HG03196 (cell line): ENCODE measurements around the gene CPN1.
"Not testable (repeated sequence)": the region's sequence is repeated elsewhere in the genome, so short reads cannot be mapped to it uniquely, and the experiment has no call there.

Source experiments
- ATAC-seq: cut with Tn5 transposase; IDR thresholded peaks from one replicate; pipeline ENCODE4 v1.9.1; 2021; ENCODE audit not compliant: unreplicated experiment

Gene CPN1

GRCh38 chr10:100081075-100082001, at the start of gene CPN1:
Gene CPN1 (minus strand): TSS chr10:100081869. CDS start chr10:100081625, 244 bp downstream.
- ATAC-seq = no peak

- ATAC-seq = no peak
Measured at GRCh38 chr10:100130831-100131230, 49.2 kb upstream of the CPN1 start.

GRCh38 chr10:100129424-100129823, 47.8 kb upstream of the CPN1 start:
- ATAC-seq = no peak

- ATAC-seq = no peak
Measured at GRCh38 chr10:100128951-100129350, 47.3 kb upstream of the CPN1 start.

GRCh38 chr10:100125335-100125734, 43.7 kb upstream of the CPN1 start:
- not testable (repeated sequence) for ATAC-seq

GRCh38 chr10:100124097-100124496, 42.4 kb upstream of the CPN1 start:
- no peak for ATAC-seq

GRCh38 chr10:100122780-100123179, 41.1 kb upstream of the CPN1 start:
- ATAC-seq = no peak

- no peak for ATAC-seq
Measured at GRCh38 chr10:100120550-100120949, 38.9 kb upstream of the CPN1 start.

- no peak for ATAC-seq
Measured at GRCh38 chr10:100119726-100120125, 38.1 kb upstream of the CPN1 start.

- ATAC-seq = no peak
Measured at GRCh38 chr10:100114976-100115770, 33.5 kb upstream of the CPN1 start.

- no peak for ATAC-seq
Measured at GRCh38 chr10:100114460-100114859, 32.8 kb upstream of the CPN1 start.

- no peak for ATAC-seq
Measured at GRCh38 chr10:100109670-100110069, 28.0 kb upstream of the CPN1 start.

GRCh38 chr10:100106865-100107264, 25.2 kb upstream of the CPN1 start:
- no peak for ATAC-seq

GRCh38 chr10:100104300-100104699, 22.6 kb upstream of the CPN1 start:
- ATAC-seq = no peak

- ATAC-seq = no peak
Measured at GRCh38 chr10:100103581-100103980, 21.9 kb upstream of the CPN1 start.

- ATAC-seq = no peak
Measured at GRCh38 chr10:100101192-100102076, 19.8 kb upstream of the CPN1 start.

GRCh38 chr10:100100651-100101184, 19.0 kb upstream of the CPN1 start:
- no peak for ATAC-seq

- no peak for ATAC-seq
Measured at GRCh38 chr10:100089241-100089640, 7.6 kb upstream of the CPN1 start.

GRCh38 chr10:100086708-100087107, 5.0 kb upstream of the CPN1 start:
- not testable (repeated sequence) for ATAC-seq

GRCh38 chr10:100085596-100085995, 3.9 kb upstream of the CPN1 start:
- ATAC-seq = no peak

GRCh38 chr10:100083623-100084022, 2.0 kb upstream of the CPN1 start:
- no peak for ATAC-seq
